Spleen (tissue), 7 donors: ENCODE results near the gene LRP3.

Source experiments
- CTCF ChIP-seq, 11 experiments: fragments of 200-600 bp in 7 of 11; fragments of 450-650 bp in 4 of 11; sonication (generic) in 4 of 11; IDR thresholded peaks in 8 of 11; conservative IDR thresholded peaks in 3 of 11; 1 replicate in 7 of 11; 2 replicates in 4 of 11; pipeline versions ENCODE4 v1.4.0 to v1.8.0; 2016 to 2021; ENCODE audit warnings: antibody characterized with exemption in 11 of 11, inconsistent platforms in 4 of 11, mild to moderate bottlenecking in 1 of 11
- POLR2A ChIP-seq, 3 donors: fragments of 450-650 bp; IDR thresholded peaks; one replicate each; pipeline ENCODE4 v1.5.1; 2017; ENCODE audit warnings: antibody characterized with exemption in 3 of 3, mild to moderate bottlenecking in 1 of 3
- POLR2AphosphoS5 ChIP-seq, 3 donors: sonication (generic); formaldehyde crosslinking; IDR thresholded peaks; one replicate each; pipeline ENCODE4 v1.5.1; 2017; ENCODE audit warnings: antibody characterized with exemption in 3 of 3
- donor health status: DM: no; HTN: no; CAD: no; lungs with moderate emphysema.
- donor health status: DM: no; HTN: no; CAD: no.
- donor health status: DM: no; HTN: no; CAD: no.

GRCh38 chr19:33248553-33248953 lies 54.4 kb downstream of the LRP3 start:
- TF ChIP-seq POLR2AphosphoS5 (IDR thresholded peaks at IDR 0.05) (no peak), CTCF (IDR thresholded peaks at IDR 0.05 in 8 of 11, conservative IDR thresholded peaks at IDR 0.05 in 3 of 11) (no peak), POLR2A (IDR thresholded peaks at IDR 0.05) (no peak)
